Erythroblast (primary cell): Measurements from ENCODE around the gene QKI.

ENCODE experiments used
- GATA1 ChIP-seq: IDR thresholded peaks from 2 replicates; pipeline ENCODE4 v1.6.1; 2011; ENCODE audit warnings: low read depth, mild to moderate bottlenecking, control low read depth, low read length, moderate library complexity
- POLR2A ChIP-seq: IDR thresholded peaks from 2 replicates; pipeline ENCODE4 v1.6.1; 2011; ENCODE audit warnings: mild to moderate bottlenecking, low read length

GRCh38 chr6:163400509-163400908 is 14.0 kb upstream of the QKI start:
- TF ChIP-seq POLR2A (no peak), GATA1 (no peak)
